CD14-positive monocyte (primary cell): ENCODE results near the gene TBC1D4. TPM values are rescaled to one million over a fixed set of nuclear protein-coding genes. Genes with fewer than 3 reads are reported as not detected.

Experiments
- DNase-seq, 3 donors: peaks; one replicate each; pipeline ENCODE4 v3.0.0-alpha.2; 2011 to 2022
- H2AFZ ChIP-seq: 2 replicates; pipeline ENCODE4 v1.6.0; 2012; ENCODE audit warnings: mild to moderate bottlenecking, low read depth, low read length, inconsistent platforms; ENCODE audit not compliant: insufficient read depth, poor library complexity, severe bottlenecking
- H3K27ac ChIP-seq, 2 donors: 1 replicate in 1 of 2; 2 replicates in 1 of 2; pipeline ENCODE4 v1.5.1; 2012 to 2013; ENCODE audit warnings: low read length in 2 of 2, control low read depth in 1 of 2, inconsistent platforms in 1 of 2, low read depth in 1 of 2, mild to moderate bottlenecking in 1 of 2
- H3K27me3 ChIP-seq, 2 donors: one replicate each; pipeline versions ENCODE4 v1.6.0 to v1.6.1; 2011 to 2013; ENCODE audit warnings: low read length in 2 of 2; ENCODE audit not compliant: control insufficient read depth in 2 of 2, insufficient read depth in 2 of 2
- H3K36me3 ChIP-seq, 2 donors: replicated peaks in 1 of 2; 1 replicate in 1 of 2; 2 replicates in 1 of 2; pipeline versions ENCODE4 v1.5.1 to v1.6.1; 2012 to 2013; ENCODE audit warnings: low read length in 2 of 2, control low read depth in 1 of 2, inconsistent platforms in 1 of 2, mild to moderate bottlenecking in 1 of 2; ENCODE audit not compliant: insufficient read depth in 2 of 2, control insufficient read depth in 1 of 2
- H3K4me1 ChIP-seq, 2 donors: 1 replicate in 1 of 2; 2 replicates in 1 of 2; pipeline versions ENCODE4 v1.5.1 to v1.6.1; 2012 to 2013; ENCODE audit warnings: low read length in 2 of 2, control low read depth in 1 of 2, inconsistent platforms in 1 of 2, mild to moderate bottlenecking in 1 of 2, moderate library complexity in 1 of 2; ENCODE audit not compliant: insufficient read depth in 2 of 2, control insufficient read depth in 1 of 2
- H3K4me2 ChIP-seq: replicated peaks from 2 replicates; pipeline ENCODE3; 2012; ENCODE audit warnings: low read length, moderate library complexity, mild to moderate bottlenecking; ENCODE audit not compliant: poor library complexity, severe bottlenecking; ENCODE audit errors: extremely low read depth
- H3K4me3 ChIP-seq, 3 experiments: fragments of 200-600 bp in 1 of 3; sonication (generic) in 1 of 3; replicated peaks in 1 of 3; 1 replicate in 2 of 3; 2 replicates in 1 of 3; pipeline ENCODE4 v1.5.1; 2011 to 2013; ENCODE audit warnings: low read length in 3 of 3, mild to moderate bottlenecking in 3 of 3, control low read depth in 2 of 3, low read depth in 2 of 3, inconsistent platforms in 1 of 3, moderate library complexity in 1 of 3
- H3K79me2 ChIP-seq: 2 replicates; pipeline ENCODE4 v1.6.0; 2012; ENCODE audit warnings: mild to moderate bottlenecking, control low read depth, inconsistent platforms, low read length, moderate library complexity; ENCODE audit not compliant: insufficient read depth
- H3K9ac ChIP-seq: 2 replicates; pipeline ENCODE4 v1.6.0; 2017; ENCODE audit warnings: low read length, mild to moderate bottlenecking; ENCODE audit not compliant: insufficient read depth, poor library complexity, severe bottlenecking
- H3K9me3 ChIP-seq, 2 donors: replicated peaks in 1 of 2; 1 replicate in 1 of 2; 2 replicates in 1 of 2; pipeline versions ENCODE4 v1.5.1 to v1.6.1; 2012 to 2013; ENCODE audit warnings: low read length in 2 of 2, control low read depth in 1 of 2; ENCODE audit not compliant: control insufficient read depth in 1 of 2, insufficient read depth in 1 of 2
- H4K20me1 ChIP-seq: 2 replicates; pipeline ENCODE4 v1.6.0; 2012; ENCODE audit warnings: mild to moderate bottlenecking, low read length, control low read depth, moderate library complexity; ENCODE audit not compliant: insufficient read depth
- H3K27ac Mint-ChIP-seq, 7 donors: one replicate each; pipeline ENCODE4 v1.8.0; 2020; ENCODE audit warnings: mild to moderate bottlenecking in 7 of 7, mixed read lengths in 7 of 7, moderate library complexity in 6 of 7, inconsistent platforms in 2 of 7
- H3K27me3 Mint-ChIP-seq, 3 donors: one replicate each; pipeline ENCODE4 v1.8.0; 2021 to 2022; ENCODE audit warnings: low read depth in 3 of 3, mild to moderate bottlenecking in 3 of 3, mixed read lengths in 3 of 3, moderate library complexity in 3 of 3, inconsistent platforms in 1 of 3
- H3K36me3 Mint-ChIP-seq, 2 donors: one replicate each; pipeline ENCODE4 v1.8.0; 2020; ENCODE audit warnings: mixed read lengths in 2 of 2, inconsistent platforms in 1 of 2, mild to moderate bottlenecking in 1 of 2
- H3K4me1 Mint-ChIP-seq: one replicate; pipeline ENCODE4 v1.8.0; 2020; ENCODE audit warnings: mild to moderate bottlenecking, mixed read lengths
- H3K4me3 Mint-ChIP-seq, 2 donors: one replicate each; pipeline ENCODE4 v1.8.0; 2020; ENCODE audit warnings: mild to moderate bottlenecking in 2 of 2, mixed read lengths in 2 of 2, moderate library complexity in 1 of 2
- H3K9me3 Mint-ChIP-seq, 7 donors: one replicate each; pipeline ENCODE4 v1.8.0; 2020 to 2022; ENCODE audit warnings: mixed read lengths in 7 of 7, mild to moderate bottlenecking in 6 of 7, moderate library complexity in 6 of 7, inconsistent platforms in 2 of 7
- CTCF ChIP-seq: fragments of 200-600 bp; IDR thresholded peaks from one replicate; pipeline ENCODE4 v1.8.0; 2022; ENCODE audit warnings: antibody characterized with exemption, mild to moderate bottlenecking
- WGBS: methylation state at CpG from one replicate; pipeline ENCODE4 v1.1.5; 2013; ENCODE audit warnings: missing lambda C conversion rate; ENCODE audit not compliant: insufficient coverage; 5-methylcytosine and 5-hydroxymethylcytosine counted together
- intact Hi-C, 2 donors: fragments of 100-400 bp; cut with micrococcal nuclease; formaldehyde crosslinking; loops; one replicate each; pipeline versions ENCODE4 v1.15.0 to v1.15.1; 2023
- polyA plus RNA-seq, 3 donors: library from polyadenylated mRNA; depleted of rRNA in 1 of 3; unstranded in 2 of 3; stranded (reverse) in 1 of 3; fragments of 300-500 nt in 2 of 3; fragments of >200 nt in 1 of 3; fragmentation: Illumina TruSeq in 2 of 3; gene quantifications; 1 replicate in 2 of 3; 2 replicates in 1 of 3; pipeline ENCODE4 v1.2.3, GENCODE V29; 2012 to 2021

The TBC1D4 gene
- polyA plus RNA-seq, 3 donors: 2.0 to 6.7 (median 2.5) TPM

GRCh38 chr13:75316427-75316826 is 165.5 kb downstream of the TBC1D4 start:
- Histone ChIP-seq H4K20me1 (no peaks in the 10 kb centered on the region), H3K79me2 (no peaks in the 10 kb centered on the region), H3K4me3 (no peak overlapping the region), H3K36me3 (no peaks in the 10 kb centered on the region), H3K9me3 (no peaks in the 10 kb centered on the region), H3K27me3 (no peaks in the 10 kb centered on the region), H3K27ac (no peak overlapping the region), H3K9ac (no peak overlapping the region), H2AFZ (no peak overlapping the region), H3K4me2 (peak overlapping the region; percentile 34), H3K4me1 (peaks cover 13 to 34% of the 10 kb centered on the region in 2 donors)
- DNase-seq: peak in 2 of 3 donors; percentile 2 to 39
- H3K4me1 Mint-ChIP-seq: peaks cover 18% of the 10 kb centered on the region
- peaks cover 0 to under 1% of the 10 kb centered on the region in 2 donors for H3K36me3 Mint-ChIP-seq
- peak overlapping the region in 1 of 7 donors; percentile 19 for H3K27ac Mint-ChIP-seq
- no peaks in the 10 kb centered on the region for H3K9me3 Mint-ChIP-seq
- H3K27me3 Mint-ChIP-seq: no peaks in the 10 kb centered on the region
- intact Hi-C loops: no loop called here
- TF ChIP-seq CTCF: no peak
- H3K4me3 Mint-ChIP-seq: no peak overlapping the region
- WGBS: no CpG with 5 or more reads among the region's 1 CpG

GRCh38 chr13:75312884-75313520 is 169.0 kb downstream of the TBC1D4 start:
- no peak overlapping the region for H3K4me3 Mint-ChIP-seq

More at GRCh38 chr13:75312884-75313520, 169.0 kb downstream of the TBC1D4 start:
- no peaks in the 10 kb centered on the region for H3K36me3 ChIP-seq
- intact Hi-C loops: no loop called here
- no peak overlapping the region for H3K4me3 ChIP-seq
- no peak overlapping the region for H3K27ac ChIP-seq
- peaks cover 17 to 26% of the 10 kb centered on the region in 2 donors for H3K4me1 ChIP-seq
- no peaks in the 10 kb centered on the region for H4K20me1 ChIP-seq
- DNase-seq: no peak
- no peak overlapping the region for H3K9ac ChIP-seq
- H3K79me2 ChIP-seq: no peaks in the 10 kb centered on the region
- no peak for TF ChIP-seq CTCF
- WGBS: 90% methylated on average over 2 of the region's 2 CpGs
- H3K9me3 ChIP-seq: no peaks in the 10 kb centered on the region
- H3K27ac Mint-ChIP-seq: no peak overlapping the region
- peaks cover 19% of the 10 kb centered on the region for H3K4me1 Mint-ChIP-seq
- no peaks in the 10 kb centered on the region for H3K27me3 ChIP-seq
- H3K4me2 ChIP-seq: no peak overlapping the region
- H2AFZ ChIP-seq: no peak overlapping the region
- H3K9me3 Mint-ChIP-seq: no peaks in the 10 kb centered on the region
- no peaks in the 10 kb centered on the region for H3K36me3 Mint-ChIP-seq
- H3K27me3 Mint-ChIP-seq: no peaks in the 10 kb centered on the region
